IMR-90 (cell line): Measurements from ENCODE around the gene TMPRSS13. TPM values are rescaled to one million over a fixed set of nuclear protein-coding genes. Genes with fewer than 3 reads are reported as not detected.

Experiments used
- ATAC-seq: fragments of 200-7000 bp; cut with Tn5 transposase; 2 replicates; pipeline ENCODE4 v1.9.1; 2020; ENCODE audit warnings: low read depth, mild to moderate bottlenecking, moderate library complexity
- BruUV-seq: library from RNA; stranded (reverse); fragments of 400-500 nt; replicated peaks from 2 replicates; lab custom pipeline; 2021; lab: Mats Ljungman, UMichigan
- CTCF ChIA-PET: fragments of 300-600 bp; formaldehyde crosslinking; extraction: SDS; loops from one replicate; lab custom pipeline; 2021; ENCODE audit warnings: antibody characterized with exemption; lab: Yijun Ruan, JAX
- POLR2A ChIA-PET: fragments of 300-600 bp; sonication (Branson Sonifier 250); formaldehyde crosslinking; loops from one replicate; lab custom pipeline; 2022; ENCODE audit warnings: antibody characterized with exemption; ENCODE audit not compliant: unreplicated experiment; lab: Charles Lee
- DNase-seq: peaks from one replicate; pipeline ENCODE4 v3.0.0; 2013
- H2AFZ ChIP-seq: replicated peaks from 2 replicates; pipeline ENCODE3; 2013; ENCODE audit warnings: low read length, mild to moderate bottlenecking; ENCODE audit not compliant: poor library complexity
- H2AK5ac ChIP-seq: 2 replicates; pipeline ENCODE4 v1.6.1; 2013; ENCODE audit warnings: low read depth, low read length, inconsistent platforms
- H2AK9ac ChIP-seq: replicated peaks from 2 replicates; pipeline ENCODE3; 2013; ENCODE audit warnings: mild to moderate bottlenecking, low read depth, low read length, moderate library complexity; ENCODE audit not compliant: poor library complexity
- H2BK120ac ChIP-seq: 2 replicates; pipeline ENCODE4 v1.6.1; 2013; ENCODE audit warnings: low read depth, low read length, inconsistent platforms
- H2BK15ac ChIP-seq: 3 replicates; pipeline ENCODE4 v1.6.1; 2013; ENCODE audit warnings: low read depth, low read length, inconsistent platforms
- H2BK20ac ChIP-seq: 2 replicates; pipeline ENCODE4 v1.6.1; 2013; ENCODE audit warnings: low read depth, mild to moderate bottlenecking, inconsistent platforms, low read length, moderate library complexity
- H2BK5ac ChIP-seq: 2 replicates; pipeline ENCODE4 v1.6.1; 2013; ENCODE audit warnings: mild to moderate bottlenecking, low read depth, low read length, inconsistent platforms; ENCODE audit not compliant: poor library complexity, severe bottlenecking
- H3K14ac ChIP-seq: replicated peaks from 2 replicates; pipeline ENCODE4 v1.6.1; 2013; ENCODE audit warnings: low read depth, low read length, inconsistent platforms
- H3K18ac ChIP-seq: 2 replicates; pipeline ENCODE4 v1.6.1; 2013; ENCODE audit warnings: low read depth, low read length, control low read depth
- H3K23ac ChIP-seq: 2 replicates; pipeline ENCODE4 v1.6.1; 2013; ENCODE audit warnings: low read depth, low read length, inconsistent platforms
- H3K27ac ChIP-seq: 2 replicates; pipeline ENCODE4 v1.5.1; 2013; ENCODE audit warnings: mild to moderate bottlenecking, control low read depth, low read length; ENCODE audit not compliant: insufficient read depth
- H3K27me3 ChIP-seq: 2 replicates; pipeline ENCODE4 v1.6.1; 2013; ENCODE audit warnings: low read length; ENCODE audit not compliant: control insufficient read depth, insufficient read depth
- H3K36me3 ChIP-seq: 2 replicates; pipeline ENCODE4 v1.6.1; 2013; ENCODE audit warnings: low read length, mixed read lengths; ENCODE audit not compliant: control insufficient read depth, insufficient read depth
- H3K4ac ChIP-seq: 2 replicates; pipeline ENCODE4 v1.6.1; 2013; ENCODE audit warnings: low read depth, low read length, inconsistent platforms
- H3K4me1 ChIP-seq: 2 replicates; pipeline ENCODE4 v1.6.1; 2013; ENCODE audit warnings: low read length, mixed read lengths; ENCODE audit not compliant: control insufficient read depth, insufficient read depth
- H3K4me2 ChIP-seq: 2 replicates; pipeline ENCODE4 v1.6.1; 2013; ENCODE audit warnings: low read depth, mild to moderate bottlenecking, control low read depth, low read length, moderate library complexity
- H3K4me3 ChIP-seq: 2 replicates; pipeline ENCODE4 v1.5.1; 2013; ENCODE audit warnings: low read depth, mild to moderate bottlenecking, control low read depth, low read length, moderate library complexity; ENCODE audit not compliant: insufficient read depth
- H3K56ac ChIP-seq: 2 replicates; pipeline ENCODE4 v1.6.1; 2013; ENCODE audit warnings: low read length, inconsistent platforms; ENCODE audit not compliant: insufficient read depth; ENCODE audit errors: extremely low read depth
- H3K79me1 ChIP-seq, 2 experiments: 2 replicates each; pipeline ENCODE4 v1.6.1; 2013; ENCODE audit warnings: low read length in 2 of 2, inconsistent platforms in 1 of 2, low read depth in 1 of 2
- H3K9ac ChIP-seq: 2 replicates; pipeline ENCODE4 v1.6.1; 2013; ENCODE audit warnings: low read depth, low read length, control low read depth
- H3K9me1 ChIP-seq: 2 replicates; pipeline ENCODE4 v1.6.1; 2013; ENCODE audit warnings: low read length, inconsistent platforms; ENCODE audit not compliant: insufficient read depth
- H3K9me3 ChIP-seq: 2 replicates; pipeline ENCODE4 v1.6.1; 2013; ENCODE audit warnings: low read length; ENCODE audit not compliant: control insufficient read depth, insufficient read depth
- H4K20me1 ChIP-seq: 2 replicates; pipeline ENCODE4 v1.6.1; 2013; ENCODE audit warnings: low read length, inconsistent platforms; ENCODE audit not compliant: insufficient read depth
- H4K5ac ChIP-seq: 2 replicates; pipeline ENCODE4 v1.6.1; 2013; ENCODE audit warnings: mild to moderate bottlenecking, low read depth, low read length, control low read depth
- H4K8ac ChIP-seq, 2 experiments: 2 replicates each; pipeline ENCODE4 v1.6.1; 2013; ENCODE audit warnings: low read depth in 2 of 2, low read length in 2 of 2, control low read depth in 1 of 2, inconsistent platforms in 1 of 2
- H4K91ac ChIP-seq: 2 replicates; pipeline ENCODE4 v1.6.1; 2013; ENCODE audit warnings: low read depth, low read length, inconsistent platforms; ENCODE audit not compliant: insufficient read depth
- BHLHE40 ChIP-seq: fragments of 150-350 bp; IDR thresholded peaks from 2 replicates; pipeline ENCODE4 v1.6.1; 2016; ENCODE audit warnings: mild to moderate bottlenecking, low read depth, low read length
- CEBPB ChIP-seq: IDR thresholded peaks from 2 replicates; pipeline ENCODE4 v1.6.1; 2012; ENCODE audit warnings: low read depth, low read length, improper control_type of control experiment
- CHD1 ChIP-seq: IDR thresholded peaks from 2 replicates; pipeline ENCODE4 v1.6.1; 2012; ENCODE audit warnings: low read depth, low read length, improper control_type of control experiment
- CTCF ChIP-seq: conservative IDR thresholded peaks from 2 replicates; pipeline ENCODE4 v1.5.1; 2012; ENCODE audit warnings: mild to moderate bottlenecking, low read depth, low read length, improper control_type of control experiment
- ELK1 ChIP-seq: fragments of 150-350 bp; IDR thresholded peaks from 2 replicates; pipeline ENCODE4 v1.6.1; 2016; ENCODE audit warnings: low read depth, mild to moderate bottlenecking, low read length, moderate library complexity, borderline replicate concordance
- FOS ChIP-seq: fragments of 150-350 bp; IDR thresholded peaks from 2 replicates; pipeline ENCODE4 v1.6.1; 2016; ENCODE audit warnings: low read depth, low read length
- MAFK ChIP-seq: IDR thresholded peaks from 2 replicates; pipeline ENCODE4 v1.6.1; 2012; ENCODE audit warnings: low read depth, low read length, improper control_type of control experiment
- MAZ ChIP-seq: IDR thresholded peaks from 2 replicates; pipeline ENCODE4 v1.6.1; 2012; ENCODE audit warnings: low read depth, mild to moderate bottlenecking, low read length, improper control_type of control experiment, moderate library complexity, borderline replicate concordance
- MXI1 ChIP-seq: IDR thresholded peaks from 2 replicates; pipeline ENCODE4 v1.6.1; 2012; ENCODE audit warnings: low read depth, mild to moderate bottlenecking, low read length, moderate library complexity, borderline replicate concordance
- NFE2L2 ChIP-seq: fragments of 150-350 bp; IDR thresholded peaks from 2 replicates; pipeline ENCODE4 v1.6.1; 2016; ENCODE audit warnings: low read depth, mild to moderate bottlenecking, low read length
- POLR2A ChIP-seq: IDR thresholded peaks from 2 replicates; pipeline ENCODE4 v1.6.1; 2012; ENCODE audit warnings: mild to moderate bottlenecking, low read depth, low read length
- RAD21 ChIP-seq: IDR thresholded peaks from 2 replicates; pipeline ENCODE4 v1.6.1; 2012; ENCODE audit warnings: low read length, improper control_type of control experiment
- RCOR1 ChIP-seq: IDR thresholded peaks from 2 replicates; pipeline ENCODE4 v1.6.1; 2012; ENCODE audit warnings: mild to moderate bottlenecking, low read length, improper control_type of control experiment; ENCODE audit not compliant: insufficient replicate concordance
- RFX5 ChIP-seq: IDR thresholded peaks from 2 replicates; pipeline ENCODE4 v1.8.0; 2012; ENCODE audit warnings: low read depth, mild to moderate bottlenecking, low read length, moderate library complexity
- SMC3 ChIP-seq: fragments of 150-350 bp; IDR thresholded peaks from 2 replicates; pipeline ENCODE4 v1.6.1; 2016; ENCODE audit warnings: low read depth, mild to moderate bottlenecking, antibody characterized with exemption, low read length, moderate library complexity
- USF2 ChIP-seq: fragments of 150-350 bp; IDR thresholded peaks from 2 replicates; pipeline ENCODE4 v1.6.1; 2017; ENCODE audit warnings: mild to moderate bottlenecking, antibody characterized with exemption, low read length, low read depth
- WGBS, 2 experiments: methylation state at CpG; one replicate each; pipeline versions ENCODE4 v1.1.5 to v1.1.7; 2013; ENCODE audit warnings: missing lambda C conversion rate in 2 of 2; ENCODE audit not compliant: insufficient read length in 1 of 2; ENCODE audit errors: extremely low coverage in 2 of 2; 5-methylcytosine and 5-hydroxymethylcytosine counted together
- dilution Hi-C: fragments of 300-500 bp; cut with HindIII; formaldehyde crosslinking; loops from one replicate; pipeline ENCODE4 v1.14.3; 2018; ENCODE audit warnings: low sequenced_read_pairs; ENCODE audit not compliant: unreplicated experiment
- in situ Hi-C: fragments of 300-500 bp; cut with MboI; formaldehyde crosslinking; loops from 3 replicates; pipeline ENCODE4 v1.14.3; 2019; ENCODE audit warnings: low sequenced_read_pairs, inconsistent platforms, mixed read lengths
- intact Hi-C: fragments of 100-400 bp; cut with micrococcal nuclease; formaldehyde crosslinking; loops from 2 replicates; pipeline ENCODE4 v1.10.0; 2022
- polyA plus RNA-seq, 3 experiments: library from polyadenylated mRNA; depleted of rRNA; stranded (reverse); fragments of >200 nt; gene quantifications; 2 replicates each; pipeline ENCODE4 v1.2.3, GENCODE V29; 2012; ENCODE audit warnings: low replicate concordance in 1 of 3
- total RNA-seq: library from RNA; depleted of rRNA; stranded (reverse); fragments of >200 nt; gene quantifications from 2 replicates; pipeline ENCODE4 v1.2.3, GENCODE V29; 2012

The TMPRSS13 gene
- total and polyA plus RNA-seq, 2 of the 4 experiments (the other 2 are of a cell fraction): not detected

- Histone ChIP-seq H3K4me1 (no peaks in the 10 kb centered on the region), H2AK5ac (no peak overlapping the region), H3K4me3 (no peak overlapping the region), H3K4me2 (no peak overlapping the region), H3K4ac (no peak overlapping the region), H3K56ac (no peak overlapping the region), H4K20me1 (no peaks in the 10 kb centered on the region), H3K14ac (no peak overlapping the region), H3K9ac (no peak overlapping the region), H3K36me3 (no peaks in the 10 kb centered on the region), H3K23ac (no peak overlapping the region), H2BK15ac (no peak overlapping the region), H3K27ac (no peak overlapping the region), H3K9me3 (no peaks in the 10 kb centered on the region), H2BK120ac (no peak overlapping the region), H3K27me3 (peaks cover 51% of the 10 kb centered on the region), H4K8ac (no peak overlapping the region), H2AFZ (no peak overlapping the region), H2AK9ac (no peak overlapping the region), H2BK20ac (no peak overlapping the region), H4K91ac (no peak overlapping the region), H4K5ac (no peak overlapping the region), H2BK5ac (no peak overlapping the region), H3K9me1 (no peaks in the 10 kb centered on the region), H3K18ac (no peak overlapping the region), H3K79me1 (no peaks in the 10 kb centered on the region)
- intact Hi-C loops (no loop called here), in situ Hi-C loops (no loop called here), dilution Hi-C loops (no loop called here)
- no peak for DNase-seq
- CTCF ChIA-PET: no interaction called here
- TF ChIP-seq CHD1: no peak
- no peak for TF ChIP-seq ELK1
- no peak for TF ChIP-seq CEBPB
- TF ChIP-seq MAFK: no peak
- TF ChIP-seq RCOR1: no peak
- no peak for TF ChIP-seq USF2
- no peak for TF ChIP-seq BHLHE40
- TF ChIP-seq MAZ: no peak
- no peak for TF ChIP-seq RFX5
- no peak for TF ChIP-seq NFE2L2
- no peak for TF ChIP-seq POLR2A
- no peak for TF ChIP-seq FOS
- TF ChIP-seq CTCF: no peak
- no peak for TF ChIP-seq RAD21
- no peak for TF ChIP-seq MXI1
- TF ChIP-seq SMC3: no peak
- POLR2A ChIA-PET: no interaction called here
- WGBS, 2 experiments: 25% methylated on average over 9 of the region's 12 CpGs; no CpG with 5 or more reads in 1 of the 2 experiments
- no TSS peak for BruUV-seq
- ATAC-seq: no peak
Observed at GRCh38 chr11:117872420-117872961, 56.7 kb downstream of the TMPRSS13 start.
